ENCODE data around the gene CASQ2. TPM values are rescaled to one million over a fixed set of nuclear protein-coding genes. Genes with fewer than 3 reads are reported as not detected.

Gene CASQ2
- total RNA-seq, result 1 to 10 TPM; 1.1 to 3.9 (median 1.5) TPM

DNA sequence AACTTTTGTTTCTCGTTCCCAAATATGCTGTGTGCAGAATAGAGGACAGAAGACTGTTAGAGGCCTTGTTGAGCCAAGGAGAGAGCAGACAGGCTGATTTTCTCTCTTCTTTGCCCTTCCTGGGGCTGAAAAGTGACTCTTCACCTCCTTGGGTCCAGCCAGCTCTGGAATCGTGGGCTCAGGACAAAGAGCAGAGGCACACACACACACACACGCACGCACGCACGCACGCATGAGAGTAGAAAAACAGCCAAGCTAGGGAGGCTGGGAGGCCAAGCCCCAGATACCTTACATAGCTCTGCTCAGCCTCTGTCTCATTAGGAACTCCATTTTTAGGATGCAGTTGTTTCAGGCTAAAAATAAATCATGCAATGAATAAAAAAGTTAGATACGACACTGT lies at the start of gene CASQ2:
CASQ2 (minus strand) TSS at position 166 of the 400 bp plus-strand sequence. CDS start 173 bp downstream, outside the sequence.
- 78 to 86% methylated on average over 8 of the region's 8 CpGs for WGBS, 2 donors
- H3K4me1 ChIP-seq, result peaks cover 12 to 19% of the 10 kb centered on the region in 2 donors
- intact Hi-C loops (cut with DNase I), result loop anchor here (5.0 to 10.0 kb wide), 3 partner anchors 46 to 634 kb away; no protein-coding TSS in a partner anchor
- H3K9me3 ChIP-seq, result no peaks in the 10 kb centered on the region
- H3K4me3 ChIP-seq (replicated peaks in 1 of 3), result no peak within 1 kb of the TSS
- no peaks in the 10 kb centered on the region for H3K36me3 ChIP-seq
- DNase-seq, result no peak
- TF ChIP-seq, protein P1, sequence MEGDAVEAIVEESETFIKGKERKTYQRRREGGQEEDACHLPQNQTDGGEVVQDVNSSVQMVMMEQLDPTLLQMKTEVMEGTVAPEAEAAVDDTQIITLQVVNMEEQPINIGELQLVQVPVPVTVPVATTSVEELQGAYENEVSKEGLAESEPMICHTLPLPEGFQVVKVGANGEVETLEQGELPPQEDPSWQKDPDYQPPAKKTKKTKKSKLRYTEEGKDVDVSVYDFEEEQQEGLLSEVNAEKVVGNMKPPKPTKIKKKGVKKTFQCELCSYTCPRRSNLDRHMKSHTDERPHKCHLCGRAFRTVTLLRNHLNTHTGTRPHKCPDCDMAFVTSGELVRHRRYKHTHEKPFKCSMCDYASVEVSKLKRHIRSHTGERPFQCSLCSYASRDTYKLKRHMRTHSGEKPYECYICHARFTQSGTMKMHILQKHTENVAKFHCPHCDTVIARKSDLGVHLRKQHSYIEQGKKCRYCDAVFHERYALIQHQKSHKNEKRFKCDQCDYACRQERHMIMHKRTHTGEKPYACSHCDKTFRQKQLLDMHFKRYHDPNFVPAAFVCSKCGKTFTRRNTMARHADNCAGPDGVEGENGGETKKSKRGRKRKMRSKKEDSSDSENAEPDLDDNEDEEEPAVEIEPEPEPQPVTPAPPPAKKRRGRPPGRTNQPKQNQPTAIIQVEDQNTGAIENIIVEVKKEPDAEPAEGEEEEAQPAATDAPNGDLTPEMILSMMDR (IDR thresholded peaks at IDR 0.05), result no peak
- TF ChIP-seq POLR2A (IDR thresholded peaks at IDR 0.05), result no peak
- no peak within 1 kb of the TSS for H3K27ac ChIP-seq
- no peaks in the 10 kb centered on the region for H3K27me3 ChIP-seq

DNA sequence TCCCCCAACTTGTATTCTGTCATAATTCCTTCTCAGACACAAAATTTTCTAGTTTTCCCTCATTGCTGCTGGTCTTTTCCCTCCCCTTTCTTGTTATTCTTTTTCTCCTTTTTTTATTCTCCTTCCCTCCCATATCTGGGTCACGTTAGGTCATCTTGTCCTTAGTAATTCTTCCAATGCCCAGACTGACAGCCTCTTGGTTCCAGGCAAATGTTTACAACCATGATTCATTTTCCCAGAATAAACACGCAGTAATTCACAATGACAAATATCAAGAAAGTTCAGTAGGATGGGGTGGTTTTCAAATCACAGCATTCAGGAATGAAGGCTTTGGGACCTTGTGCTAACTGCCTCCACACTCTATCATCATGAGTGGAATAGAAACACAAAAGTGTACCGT lies 47.2 kb upstream of the CASQ2 start:
- 65 to 75% methylated on average over 3 of the region's 3 CpGs for WGBS, 2 donors
- intact Hi-C loops (cut with DNase I), result no loop called here

DNA sequence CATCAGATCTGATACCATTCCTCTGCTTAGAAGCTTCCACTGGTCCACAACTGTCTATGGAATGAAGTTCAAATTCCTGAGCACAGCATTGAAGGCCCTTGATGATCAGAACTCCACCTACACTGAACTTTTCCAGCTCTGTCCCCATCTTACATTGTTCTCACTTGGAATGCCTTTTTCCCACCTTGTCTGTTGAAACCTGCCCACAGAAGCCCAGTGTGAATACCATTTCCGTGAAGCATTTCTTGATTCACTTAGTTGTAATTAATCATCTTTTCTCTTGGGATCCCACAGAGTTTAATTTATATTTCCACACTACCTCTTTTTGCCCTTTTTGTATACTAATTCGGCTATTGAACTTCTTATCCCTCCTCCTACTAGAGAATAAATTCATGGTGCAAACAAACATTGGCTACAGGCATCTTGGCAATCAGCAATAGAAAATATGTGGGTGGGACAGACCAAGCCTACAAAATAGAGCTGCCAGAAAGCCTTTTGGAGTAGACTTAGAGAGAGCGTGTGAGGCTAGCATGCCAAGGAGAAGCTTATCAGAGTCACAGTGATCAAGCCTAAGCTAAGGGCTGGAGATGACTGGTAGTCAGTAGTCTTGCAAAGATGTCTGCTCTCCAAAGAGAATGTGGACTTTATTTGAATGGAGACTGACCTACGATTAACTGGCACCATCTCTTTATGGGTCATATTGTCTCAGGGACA lies 46.3 kb upstream of the CASQ2 start:
- WGBS, 2 donors, result 59 to 67% methylated on average over 3 to 4 of the region's 4 CpGs
- Histone ChIP-seq H3K4me3 (replicated peaks in 1 of 3) (no peak overlapping the region), H3K27me3 (no peaks in the 10 kb centered on the region), H3K36me3 (no peaks in the 10 kb centered on the region), H3K27ac (no peak overlapping the region), H3K9me3 (no peaks in the 10 kb centered on the region), H3K4me1 (no peaks in the 10 kb centered on the region)
- no peak for DNase-seq
- intact Hi-C loops (cut with DNase I), result no loop called here
- no peak for TF ChIP-seq POLR2A (IDR thresholded peaks at IDR 0.05)
- TF ChIP-seq, protein P1 (IDR thresholded peaks at IDR 0.05), result no peak

More for the DNA sequence above, 47.2 kb upstream of the CASQ2 start:
- no peaks in the 10 kb centered on the region for H3K27me3 ChIP-seq
- no peaks in the 10 kb centered on the region for H3K4me1 ChIP-seq
- no peaks in the 10 kb centered on the region for H3K36me3 ChIP-seq
- no peak for DNase-seq
- no peak overlapping the region for H3K27ac ChIP-seq
- no peaks in the 10 kb centered on the region for H3K9me3 ChIP-seq
- TF ChIP-seq, protein P1 (IDR thresholded peaks at IDR 0.05), result no peak
- no peak for TF ChIP-seq POLR2A (IDR thresholded peaks at IDR 0.05)
- H3K4me3 ChIP-seq (replicated peaks in 1 of 3), result no peak overlapping the region

DNA sequence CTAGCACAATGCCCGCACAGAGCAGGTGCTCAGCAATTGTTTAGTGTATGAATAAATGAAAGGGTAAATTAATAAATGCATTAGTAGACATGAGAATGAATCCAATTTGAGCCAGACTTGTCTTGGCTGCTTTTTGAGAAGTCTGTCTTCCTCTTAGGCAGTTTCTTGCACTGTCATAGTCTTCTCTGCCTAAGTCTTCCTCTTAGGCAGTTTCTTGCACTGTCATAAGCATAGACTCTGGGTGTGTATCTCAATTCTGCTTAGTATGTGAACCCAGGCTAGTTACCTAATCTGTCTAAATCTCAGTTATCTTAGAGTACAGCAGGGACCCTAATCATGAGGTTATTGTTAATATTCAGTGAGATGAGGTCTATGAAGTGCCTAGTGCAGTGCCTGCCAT lies 45.2 kb upstream of the CASQ2 start:
- H3K4me3 ChIP-seq (replicated peaks in 1 of 3), result no peak overlapping the region
- no peak for DNase-seq
- H3K9me3 ChIP-seq, result no peaks in the 10 kb centered on the region
- H3K27ac ChIP-seq, result no peak overlapping the region
- H3K36me3 ChIP-seq, result no peaks in the 10 kb centered on the region
- TF ChIP-seq POLR2A (IDR thresholded peaks at IDR 0.05), result no peak
- TF ChIP-seq, protein P1 (IDR thresholded peaks at IDR 0.05), result no peak
- no peaks in the 10 kb centered on the region for H3K4me1 ChIP-seq
- intact Hi-C loops (cut with DNase I), result no loop called here
- WGBS, 2 donors, result 95 to 98% methylated on average over 1 of the region's 1 CpG
- no peaks in the 10 kb centered on the region for H3K27me3 ChIP-seq

DNA sequence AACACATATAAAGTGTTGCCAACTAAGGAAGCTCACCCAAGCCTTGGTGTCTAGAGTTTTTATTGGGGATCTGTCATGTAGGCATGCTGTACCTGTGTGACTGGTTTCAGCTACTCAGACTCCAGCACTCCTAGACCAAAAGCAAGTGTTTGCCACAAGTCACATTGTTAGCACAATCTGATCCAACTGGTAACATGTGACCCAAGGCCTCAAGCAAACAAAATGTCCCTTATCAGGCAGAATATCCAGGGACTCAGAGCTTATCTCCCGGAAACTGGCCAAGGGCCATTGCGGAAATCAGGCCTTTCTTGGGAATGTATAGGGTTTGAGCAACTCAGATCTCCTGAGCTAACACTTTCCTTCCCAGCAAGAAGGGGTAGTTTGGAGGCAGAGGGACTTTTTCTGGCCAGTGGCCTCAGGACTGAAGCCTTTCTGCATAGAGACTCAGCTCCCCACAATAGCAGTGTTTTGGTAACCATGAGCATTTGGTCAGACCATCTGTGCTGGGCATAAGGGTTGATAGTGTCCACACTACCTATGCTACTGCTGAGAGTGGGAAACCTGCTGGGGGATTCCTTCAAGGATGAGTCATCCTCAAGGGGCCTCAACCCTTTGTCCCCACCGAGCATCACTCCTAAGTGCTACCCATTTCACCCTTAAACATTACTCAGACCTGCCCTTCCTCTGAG lies 42.8 kb upstream of the CASQ2 start:
- H3K36me3 ChIP-seq, result no peaks in the 10 kb centered on the region
- no peaks in the 10 kb centered on the region for H3K27me3 ChIP-seq
- H3K27ac ChIP-seq, result no peak overlapping the region
- no peaks in the 10 kb centered on the region for H3K4me1 ChIP-seq
- intact Hi-C loops (cut with DNase I), result no loop called here
- 74 to 90% methylated on average over 3 of the region's 3 CpGs for WGBS, 2 donors
- no peak overlapping the region for H3K4me3 ChIP-seq (replicated peaks in 1 of 3)
- TF ChIP-seq, protein P1 (IDR thresholded peaks at IDR 0.05), result no peak
- no peak for TF ChIP-seq POLR2A (IDR thresholded peaks at IDR 0.05)
- H3K9me3 ChIP-seq, result no peaks in the 10 kb centered on the region
- DNase-seq, result peak; percentile 1 to 6
